DOHH2 (cell line): ENCODE data around the gene GALNTL6.

ENCODE experiments used
- H3F3A ChIP-seq: fragments of 200-600 bp; sonication (generic), shearing (Covaris generic); 2 replicates; pipeline ENCODE4 v1.6.0; 2016; ENCODE audit warnings: antibody characterized with exemption, mild to moderate bottlenecking; ENCODE audit not compliant: control insufficient read depth, insufficient read depth
- H3K27ac ChIP-seq: fragments of 200-600 bp; sonication (generic); 2 replicates; pipeline ENCODE4 v1.5.1; 2014; ENCODE audit warnings: low read depth, mild to moderate bottlenecking, low read length, moderate library complexity
- H3K27me3 ChIP-seq: fragments of 200-600 bp; sonication (generic); 2 replicates; pipeline ENCODE4 v1.6.1; 2014; ENCODE audit warnings: mild to moderate bottlenecking, low read length, mixed read lengths; ENCODE audit not compliant: control insufficient read depth
- H3K36me3 ChIP-seq: fragments of 200-600 bp; sonication (generic); 2 replicates; pipeline ENCODE4 v1.6.1; 2014; ENCODE audit warnings: mild to moderate bottlenecking, low read length, moderate library complexity, mixed read lengths; ENCODE audit not compliant: control insufficient read depth
- H3K4me1 ChIP-seq: fragments of 200-600 bp; sonication (generic); 2 replicates; pipeline ENCODE4 v1.6.1; 2014; ENCODE audit warnings: mild to moderate bottlenecking, low read length, mixed read lengths; ENCODE audit not compliant: control insufficient read depth
- H3K4me2 ChIP-seq: fragments of 200-600 bp; sonication (generic); 2 replicates; pipeline ENCODE4 v1.6.0; 2014; ENCODE audit warnings: mild to moderate bottlenecking, low read length, moderate library complexity
- H3K4me3 ChIP-seq: fragments of 200-600 bp; sonication (generic); 2 replicates; pipeline ENCODE4 v1.5.1; 2014; ENCODE audit warnings: mild to moderate bottlenecking, low read length, mixed read lengths
- H3K79me2 ChIP-seq: fragments of 200-600 bp; sonication (generic); 2 replicates; pipeline ENCODE4 v1.6.1; 2014; ENCODE audit warnings: mild to moderate bottlenecking, low read length, mixed read lengths; ENCODE audit not compliant: control insufficient read depth
- H3K9me2 ChIP-seq: fragments of 200-600 bp; sonication (generic); replicated peaks from 2 replicates; pipeline ENCODE4 v1.6.1; 2014; ENCODE audit warnings: mild to moderate bottlenecking, low read length, mixed read lengths; ENCODE audit not compliant: control insufficient read depth
- H3K9me3 ChIP-seq: fragments of 200-600 bp; sonication (generic); 2 replicates; pipeline ENCODE4 v1.6.1; 2014; ENCODE audit warnings: antibody characterized with exemption, low read length, mixed read lengths; ENCODE audit not compliant: control insufficient read depth, insufficient read depth
- H4K20me1 ChIP-seq: fragments of 200-600 bp; sonication (generic); 2 replicates; pipeline ENCODE4 v1.6.0; 2014; ENCODE audit warnings: low read depth, mild to moderate bottlenecking, antibody characterized with exemption, low read length, moderate library complexity; ENCODE audit not compliant: control insufficient read depth, insufficient read depth
- CTCF ChIP-seq: fragments of 200-600 bp; sonication (generic); IDR thresholded peaks from one replicate; pipeline ENCODE4 v1.5.1; 2014; ENCODE audit warnings: antibody characterized with exemption, mild to moderate bottlenecking, low read depth, low read length; ENCODE audit not compliant: poor library complexity, severe bottlenecking
- EZH2phosphoT487 ChIP-seq: fragments of 200-600 bp; sonication (generic); IDR thresholded peaks from 2 replicates; pipeline ENCODE4 v1.6.1; 2017; ENCODE audit warnings: borderline replicate concordance, mild to moderate bottlenecking, antibody characterized with exemption, low read length, moderate library complexity, mixed read lengths

The GALNTL6 gene

GRCh38 chr4:172480471-172480870 is 667.3 kb downstream of the GALNTL6 start:
- Histone ChIP-seq H3K27ac (no peak overlapping the region), H3K9me2 (no peaks in the 10 kb centered on the region), H3K4me2 (no peak overlapping the region), H4K20me1 (no peaks in the 10 kb centered on the region), H3K79me2 (no peaks in the 10 kb centered on the region), H3K4me1 (no peaks in the 10 kb centered on the region), H3K4me3 (no peak overlapping the region), H3F3A (no peaks in the 10 kb centered on the region), H3K36me3 (no peaks in the 10 kb centered on the region), H3K27me3 (no peaks in the 10 kb centered on the region), H3K9me3 (peaks cover 2% of the 10 kb centered on the region; the same call in 1 of the 2 replicates)
- TF ChIP-seq CTCF: no peak
- TF ChIP-seq EZH2phosphoT487: no peak

- Histone ChIP-seq H3K4me1 (no peaks in the 10 kb centered on the region), H3K9me2 (no peaks in the 10 kb centered on the region), H4K20me1 (no peaks in the 10 kb centered on the region), H3K4me2 (no peak overlapping the region), H3F3A (no peaks in the 10 kb centered on the region), H3K27me3 (no peaks in the 10 kb centered on the region), H3K27ac (no peak overlapping the region), H3K9me3 (peaks cover 2% of the 10 kb centered on the region; the same call in 1 of the 2 replicates), H3K36me3 (no peaks in the 10 kb centered on the region), H3K79me2 (no peaks in the 10 kb centered on the region), H3K4me3 (no peak overlapping the region)
- TF ChIP-seq EZH2phosphoT487 (no peak), CTCF (no peak)
These were observed 668.8 kb downstream of the GALNTL6 start for GRCh38 chr4:172481802-172482508.

- no peak overlapping the region for H3K27ac ChIP-seq
These were observed 671.8 kb downstream of the GALNTL6 start for GRCh38 chr4:172485007-172485406.

More at GRCh38 chr4:172485007-172485406, 671.8 kb downstream of the GALNTL6 start:
- no peaks in the 10 kb centered on the region for H3K36me3 ChIP-seq
- H3K27me3 ChIP-seq: no peaks in the 10 kb centered on the region
- H4K20me1 ChIP-seq: no peaks in the 10 kb centered on the region
- no peaks in the 10 kb centered on the region for H3F3A ChIP-seq
- H3K79me2 ChIP-seq: no peaks in the 10 kb centered on the region
- H3K9me3 ChIP-seq: peaks cover 2% of the 10 kb centered on the region; the same call in 1 of the 2 replicates
- no peaks in the 10 kb centered on the region for H3K4me1 ChIP-seq
- no peaks in the 10 kb centered on the region for H3K9me2 ChIP-seq
- H3K4me3 ChIP-seq: no peak overlapping the region
- TF ChIP-seq EZH2phosphoT487: no peak
- no peak for TF ChIP-seq CTCF
- no peak overlapping the region for H3K4me2 ChIP-seq
